ENCODE results near the gene OXGR1.

DNA sequence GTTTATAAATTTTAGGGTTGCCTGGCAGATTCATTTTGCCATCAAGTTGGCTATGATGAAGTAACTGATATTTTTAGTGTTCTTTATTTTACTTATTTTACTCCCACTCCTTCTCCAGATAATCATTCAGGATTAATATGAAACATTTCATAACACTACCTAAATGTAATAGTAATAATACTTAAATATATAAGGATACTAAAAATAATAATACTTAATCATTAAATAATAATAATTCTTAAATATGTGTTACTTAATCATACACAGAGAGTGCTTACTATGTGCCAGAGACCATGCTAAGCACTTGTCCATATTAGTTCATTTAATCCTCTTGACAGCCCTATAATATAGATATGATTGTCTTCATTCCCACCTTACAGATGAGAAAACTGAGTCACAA is 23.0 kb upstream of the OXGR1 start:
- TF ChIP-seq, protein P1, sequence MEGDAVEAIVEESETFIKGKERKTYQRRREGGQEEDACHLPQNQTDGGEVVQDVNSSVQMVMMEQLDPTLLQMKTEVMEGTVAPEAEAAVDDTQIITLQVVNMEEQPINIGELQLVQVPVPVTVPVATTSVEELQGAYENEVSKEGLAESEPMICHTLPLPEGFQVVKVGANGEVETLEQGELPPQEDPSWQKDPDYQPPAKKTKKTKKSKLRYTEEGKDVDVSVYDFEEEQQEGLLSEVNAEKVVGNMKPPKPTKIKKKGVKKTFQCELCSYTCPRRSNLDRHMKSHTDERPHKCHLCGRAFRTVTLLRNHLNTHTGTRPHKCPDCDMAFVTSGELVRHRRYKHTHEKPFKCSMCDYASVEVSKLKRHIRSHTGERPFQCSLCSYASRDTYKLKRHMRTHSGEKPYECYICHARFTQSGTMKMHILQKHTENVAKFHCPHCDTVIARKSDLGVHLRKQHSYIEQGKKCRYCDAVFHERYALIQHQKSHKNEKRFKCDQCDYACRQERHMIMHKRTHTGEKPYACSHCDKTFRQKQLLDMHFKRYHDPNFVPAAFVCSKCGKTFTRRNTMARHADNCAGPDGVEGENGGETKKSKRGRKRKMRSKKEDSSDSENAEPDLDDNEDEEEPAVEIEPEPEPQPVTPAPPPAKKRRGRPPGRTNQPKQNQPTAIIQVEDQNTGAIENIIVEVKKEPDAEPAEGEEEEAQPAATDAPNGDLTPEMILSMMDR (IDR thresholded peaks at IDR 0.05; ENCODE audit: low read length), result no peak
- TF ChIP-seq EZH2 (optimal IDR thresholded peaks at IDR 0.05; ENCODE audit: low read depth, low read length), result no peak

All from MM.1S (cell line).